HG02981 (cell line): ENCODE data around the gene NLRC3.

ENCODE experiments used
- ATAC-seq: cut with Tn5 transposase; IDR thresholded peaks from one replicate; pipeline ENCODE4 v1.9.1; 2021; ENCODE audit warnings: mild to moderate bottlenecking, moderate library complexity; ENCODE audit not compliant: unreplicated experiment

The NLRC3 gene

GRCh38 chr16:3581392-3581791 lies 4.2 kb upstream of the NLRC3 start:
- no peak for ATAC-seq

- ATAC-seq = no peak
These were observed 3.5 kb upstream of the NLRC3 start for GRCh38 chr16:3580686-3581085.

GRCh38 chr16:3580251-3580651 lies 3.0 kb upstream of the NLRC3 start:
- no peak for ATAC-seq

GRCh38 chr16:3579776-3580175 lies 2.6 kb upstream of the NLRC3 start:
- no peak for ATAC-seq

GRCh38 chr16:3578610-3579551 lies 1.7 kb upstream of the NLRC3 start:
- ATAC-seq = peak; percentile 63

- ATAC-seq = no peak
These were observed 918 bp upstream of the NLRC3 start for GRCh38 chr16:3578121-3578520.

GRCh38 chr16:3576211-3576610 lies 992 bp downstream of the NLRC3 start:
- no peak for ATAC-seq

GRCh38 chr16:3575491-3575890 lies 1.7 kb downstream of the NLRC3 start:
- ATAC-seq = no peak

GRCh38 chr16:3574195-3574594 lies 3.0 kb downstream of the NLRC3 start:
- no peak for ATAC-seq

GRCh38 chr16:3573146-3573815 lies 3.9 kb downstream of the NLRC3 start:
- no peak for ATAC-seq

- no peak for ATAC-seq
These were observed 6.7 kb downstream of the NLRC3 start for GRCh38 chr16:3570420-3571062.

GRCh38 chr16:3569851-3570250 lies 7.4 kb downstream of the NLRC3 start:
- no peak for ATAC-seq

GRCh38 chr16:3566990-3567389 lies 10.2 kb downstream of the NLRC3 start:
- no peak for ATAC-seq

- no peak for ATAC-seq
These were observed 12.4 kb downstream of the NLRC3 start for GRCh38 chr16:3564889-3565141.

- ATAC-seq = no peak
These were observed 12.9 kb downstream of the NLRC3 start for GRCh38 chr16:3564130-3564888.

GRCh38 chr16:3562914-3563480 lies 14.2 kb downstream of the NLRC3 start:
- ATAC-seq = no peak

- ATAC-seq = no peak
These were observed 15.6 kb downstream of the NLRC3 start for GRCh38 chr16:3561626-3562025.

GRCh38 chr16:3554351-3554928 lies 22.8 kb downstream of the NLRC3 start:
- ATAC-seq = no peak

- ATAC-seq = no peak
These were observed 23.9 kb downstream of the NLRC3 start for GRCh38 chr16:3553138-3553923.
